NCI-H2107 (cell line): ENCODE results near the gene MTM1.

ENCODE experiments used
- DNase-seq: peaks from one replicate; lab custom pipeline; 2025; lab: John Stamatoyannopoulos, UW

The MTM1 gene

GRCh38 chrX:150605603-150606002, 37.2 kb downstream of the MTM1 start:
- no peak for DNase-seq

GRCh38 chrX:150607201-150607600, 38.8 kb downstream of the MTM1 start:
- no peak for DNase-seq

- no peak for DNase-seq
Observed at GRCh38 chrX:150610043-150610442, 41.6 kb downstream of the MTM1 start.

GRCh38 chrX:150610446-150610845, 42.0 kb downstream of the MTM1 start:
- no peak for DNase-seq

- DNase-seq, result no peak
Observed at GRCh38 chrX:150615356-150615755, 46.9 kb downstream of the MTM1 start.

GRCh38 chrX:150616179-150616862, 47.9 kb downstream of the MTM1 start:
- no peak for DNase-seq

GRCh38 chrX:150616863-150617198, 48.4 kb downstream of the MTM1 start:
- no peak for DNase-seq

- DNase-seq, result no peak
Observed at GRCh38 chrX:150621652-150622051, 53.2 kb downstream of the MTM1 start.

GRCh38 chrX:150623583-150623982, 55.2 kb downstream of the MTM1 start:
- no peak for DNase-seq

GRCh38 chrX:150625097-150625496, 56.7 kb downstream of the MTM1 start:
- no peak for DNase-seq

GRCh38 chrX:150625875-150626274, 57.5 kb downstream of the MTM1 start:
- DNase-seq, result no peak

- DNase-seq, result no peak
Observed at GRCh38 chrX:150627957-150628356, 59.5 kb downstream of the MTM1 start.

- DNase-seq, result no peak
Observed at GRCh38 chrX:150635952-150636351, 67.5 kb downstream of the MTM1 start.

- DNase-seq, result no peak
Observed at GRCh38 chrX:150642423-150642822, 74.0 kb downstream of the MTM1 start.

- DNase-seq, result no peak
Observed at GRCh38 chrX:150643271-150643670, 74.8 kb downstream of the MTM1 start.

- no peak for DNase-seq
Observed at GRCh38 chrX:150643958-150644357, 75.5 kb downstream of the MTM1 start.

GRCh38 chrX:150644422-150644821, 76.0 kb downstream of the MTM1 start:
- DNase-seq, result no peak

- DNase-seq, result no peak
Observed at GRCh38 chrX:150647331-150647730, 78.9 kb downstream of the MTM1 start.

GRCh38 chrX:150648296-150648940, 80.0 kb downstream of the MTM1 start:
- DNase-seq, result no peak

GRCh38 chrX:150649096-150649870, 80.9 kb downstream of the MTM1 start:
- DNase-seq, result no peak

- DNase-seq, result no peak
Observed at GRCh38 chrX:150651906-150652305, 83.5 kb downstream of the MTM1 start.

- no peak for DNase-seq
Observed at GRCh38 chrX:150655788-150656187, 87.4 kb downstream of the MTM1 start.

GRCh38 chrX:150663073-150663472, 94.7 kb downstream of the MTM1 start:
- no peak for DNase-seq
